ENCODE measurements around the gene MREG. TPM values are rescaled to one million over a fixed set of nuclear protein-coding genes. Genes with fewer than 3 reads are reported as not detected.

MREG gene
- polyA plus RNA-seq, 2 of the 4 experiments (the other 2 are of a cell fraction): 6.4 to 8.0 TPM

DNA sequence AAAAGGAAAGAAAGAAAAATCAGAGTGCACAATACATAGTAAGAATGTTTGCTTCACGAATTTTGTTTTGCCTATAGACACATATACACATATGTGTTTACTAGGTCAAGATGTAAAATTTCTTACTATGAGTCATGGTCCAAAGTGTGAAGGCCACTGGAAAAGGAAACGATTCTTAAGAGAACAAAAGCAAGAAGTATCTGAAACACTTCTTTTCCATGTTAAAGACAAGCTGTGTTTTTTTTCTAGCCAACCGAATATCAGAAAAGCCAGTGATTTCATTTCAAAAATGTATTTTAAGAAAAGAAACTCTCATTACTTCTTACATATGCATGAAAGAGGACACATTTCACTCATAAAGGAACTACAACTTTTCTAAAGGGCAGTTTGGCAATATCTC is 43.4 kb upstream of the MREG start:
- Histone ChIP-seq H3K4me1 (peaks cover 44% of the 10 kb centered on the region), H3K27ac (peak overlapping the region; percentile 82 to 83), H3K4me2 (peak overlapping the region; percentile 92), H3K9me3 (no peaks in the 10 kb centered on the region), H3K4me3 (no peak overlapping the region)
- no peak for FAIRE-seq
- DNase-seq (ENCODE audit: low read depth in 1 of 2, low spot score in 1 of 2): peak; percentile 12 to 40
- peak in 1 of 2 experiments; percentile 31; a peak in 2 of 6 replicates for ATAC-seq
- ChIA-PET CTCF (no interaction called here), POLR2A (no interaction called here)
- no peak for TF ChIP-seq FOSL2 (IDR thresholded peaks at IDR 0.05)
- peak; percentile 68 for TF ChIP-seq FOSL2 (CRISPR knock-in tag; IDR thresholded peaks at IDR 0.05)
- no peak for TF ChIP-seq FOSB (CRISPR knock-in tag; IDR thresholded peaks at IDR 0.05)
- TF ChIP-seq ZC3H11A (IDR thresholded peaks at IDR 0.05): no peak
- TF ChIP-seq NR3C1 (IDR thresholded peaks at IDR 0.05): no peak
- WGBS (ENCODE audit: missing lambda C conversion rate): 8% methylated on average over 3 of the region's 3 CpGs

DNA sequence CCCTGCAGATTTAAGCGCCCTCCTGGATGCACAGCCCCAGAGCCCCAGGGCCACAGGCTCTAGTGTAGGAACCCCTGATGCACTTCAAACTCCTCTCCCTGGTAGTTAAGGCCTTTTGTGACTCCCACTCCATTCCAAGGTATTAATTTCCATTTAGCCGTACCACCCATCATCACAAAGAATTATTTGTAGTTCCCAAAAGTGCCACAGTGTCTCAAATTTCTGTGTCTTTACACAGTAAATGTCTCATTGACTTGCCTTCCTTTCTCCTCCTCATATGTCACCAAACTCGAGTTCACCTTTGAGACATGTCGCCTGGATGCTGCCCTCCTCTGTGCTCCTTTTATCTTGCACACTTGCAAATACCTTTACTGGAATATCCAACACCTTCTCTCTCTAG is 42.3 kb upstream of the MREG start:
- WGBS (ENCODE audit: missing lambda C conversion rate): 89% methylated on average over 4 of the region's 4 CpGs
- H3K9me3 ChIP-seq: no peaks in the 10 kb centered on the region
- no peak overlapping the region for H3K4me2 ChIP-seq
- CTCF ChIA-PET: no interaction called here
- H3K27ac ChIP-seq: peak overlapping the region; percentile 36 to 83; a peak in 3 of 6 replicates
- H3K4me3 ChIP-seq: no peak overlapping the region
- TF ChIP-seq JUNB (IDR thresholded peaks at IDR 0.05): no peak
- TF ChIP-seq, protein P1, sequence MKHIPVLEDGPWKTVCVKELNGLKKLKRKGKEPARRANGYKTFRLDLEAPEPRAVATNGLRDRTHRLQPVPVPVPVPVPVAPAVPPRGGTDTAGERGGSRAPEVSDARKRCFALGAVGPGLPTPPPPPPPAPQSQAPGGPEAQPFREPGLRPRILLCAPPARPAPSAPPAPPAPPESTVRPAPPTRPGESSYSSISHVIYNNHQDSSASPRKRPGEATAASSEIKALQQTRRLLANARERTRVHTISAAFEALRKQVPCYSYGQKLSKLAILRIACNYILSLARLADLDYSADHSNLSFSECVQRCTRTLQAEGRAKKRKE (CRISPR knock-in tag; IDR thresholded peaks at IDR 0.05; ENCODE audit: low read depth): no peak
- no peak for TF ChIP-seq CEBPB (IDR thresholded peaks at IDR 0.05)
- TF ChIP-seq RARB (CRISPR knock-in tag; IDR thresholded peaks at IDR 0.05): no peak
- TF ChIP-seq, protein P2, sequence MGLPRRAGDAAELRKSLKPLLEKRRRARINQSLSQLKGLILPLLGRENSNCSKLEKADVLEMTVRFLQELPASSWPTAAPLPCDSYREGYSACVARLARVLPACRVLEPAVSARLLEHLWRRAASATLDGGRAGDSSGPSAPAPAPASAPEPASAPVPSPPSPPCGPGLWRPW (IDR thresholded peaks at IDR 0.05): no peak
- no peak for TF ChIP-seq ZFP36 (IDR thresholded peaks at IDR 0.05; ENCODE audit: borderline replicate concordance, partially characterized antibody)
- TF ChIP-seq EP300 (IDR thresholded peaks at IDR 0.05): no peak
- no peak for TF ChIP-seq CBX2 (IDR thresholded peaks at IDR 0.05; ENCODE audit: borderline replicate concordance, low read depth)
- TF ChIP-seq KDM1A (IDR thresholded peaks at IDR 0.05; ENCODE audit: low read depth): no peak
- no peak for TF ChIP-seq HOXB13 (CRISPR knock-in tag; IDR thresholded peaks at IDR 0.05; ENCODE audit: low read depth)
- POLR2A ChIA-PET: no interaction called here
- peaks cover 44% of the 10 kb centered on the region for H3K4me1 ChIP-seq
- no peak for FAIRE-seq
- DNase-seq (ENCODE audit: low read depth in 1 of 2, low spot score in 1 of 2): no peak
- no peak for ATAC-seq

DNA sequence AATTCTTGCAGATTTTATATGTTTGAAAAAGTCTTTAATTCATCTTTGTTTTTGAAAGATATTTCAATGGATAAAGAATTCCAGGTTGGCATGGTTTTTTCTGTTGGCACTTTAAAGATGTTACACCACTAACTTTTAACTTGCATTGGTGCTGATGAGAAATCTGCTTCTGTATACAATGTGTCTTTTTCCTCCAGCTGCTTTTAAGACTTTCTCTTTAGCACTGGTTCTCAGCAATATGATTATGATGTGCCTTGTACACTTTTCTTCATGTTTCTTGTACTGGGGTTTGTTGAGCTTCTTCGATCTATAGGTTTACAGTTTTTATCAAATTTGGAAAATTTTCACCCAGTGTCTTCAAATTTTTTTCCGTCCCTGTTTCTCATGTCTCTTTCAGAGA is 39.1 kb upstream of the MREG start:
- WGBS (ENCODE audit: missing lambda C conversion rate): 94% methylated on average over 2 of the region's 2 CpGs
- CTCF ChIA-PET: interaction anchor here (1.8 kb wide), 1 partner anchor 18 kb away, joined by 6 read pairs; no protein-coding TSS in a partner anchor
- H3K4me3 ChIP-seq: no peak overlapping the region
- no peak for DNase-seq (ENCODE audit: low read depth in 1 of 2, low spot score in 1 of 2)
- no peak overlapping the region for H3K4me2 ChIP-seq
- POLR2A ChIA-PET: no interaction called here
- no peak overlapping the region for H3K27ac ChIP-seq
- no peaks in the 10 kb centered on the region for H3K9me3 ChIP-seq
- no peak for FAIRE-seq
- peaks cover 29% of the 10 kb centered on the region for H3K4me1 ChIP-seq
- TF ChIP-seq FOSB (CRISPR knock-in tag; IDR thresholded peaks at IDR 0.05): no peak
- no peak for TF ChIP-seq NPAS2 (CRISPR knock-in tag; IDR thresholded peaks at IDR 0.05; ENCODE audit: borderline replicate concordance)
- TF ChIP-seq FOSL2 (IDR thresholded peaks at IDR 0.05): no peak
- no peak for TF ChIP-seq FOSL2 (CRISPR knock-in tag; IDR thresholded peaks at IDR 0.05)
- no peak for TF ChIP-seq CBX8 (IDR thresholded peaks at IDR 0.05)
- ATAC-seq: no peak

DNA sequence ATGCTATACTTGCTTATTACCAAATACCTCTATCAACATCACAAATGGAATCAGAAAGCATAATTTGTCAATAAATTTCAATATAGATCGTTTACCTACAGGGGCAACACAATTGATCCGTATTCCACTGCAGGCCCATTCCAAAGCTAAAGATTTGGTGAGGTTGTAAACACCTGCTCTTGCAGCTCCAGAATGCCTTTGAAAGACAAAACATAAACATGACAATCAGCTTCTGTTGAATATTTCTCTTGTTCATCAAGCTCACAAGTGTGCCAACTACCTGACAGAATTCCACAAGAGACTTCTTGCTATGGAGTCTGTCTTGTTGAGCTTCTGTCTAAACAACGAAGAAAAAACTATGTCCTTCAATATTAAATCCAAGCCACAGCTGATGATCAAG is 38.0 kb upstream of the MREG start:
- WGBS (ENCODE audit: missing lambda C conversion rate): 80% methylated on average over 3 of the region's 3 CpGs
- CTCF ChIA-PET: interaction anchor here (1.0 to 1.2 kb wide), 2 partner anchors 14 to 17 kb away, joined by 3 to 4 read pairs; no protein-coding TSS in a partner anchor
- FAIRE-seq: no peak
- no peak overlapping the region for H3K4me3 ChIP-seq
- DNase-seq (ENCODE audit: low read depth in 1 of 2, low spot score in 1 of 2): no peak
- H3K4me1 ChIP-seq: peaks cover 18% of the 10 kb centered on the region
- ATAC-seq: no peak
- POLR2A ChIA-PET: no interaction called here
- H3K4me2 ChIP-seq: no peak overlapping the region
- no peaks in the 10 kb centered on the region for H3K9me3 ChIP-seq
- no peak overlapping the region for H3K27ac ChIP-seq
- TF ChIP-seq POLR2AphosphoS2 (conservative IDR thresholded peaks at IDR 0.05; ENCODE audit: low read length) (no peak), NFE2L2 (conservative IDR thresholded peaks at IDR 0.05; ENCODE audit: low read length) (no peak), RARB (CRISPR knock-in tag; IDR thresholded peaks at IDR 0.05) (no peak), RNF2 (IDR thresholded peaks at IDR 0.05; ENCODE audit: borderline replicate concordance, low read depth) (no peak), MYC (IDR thresholded peaks at IDR 0.05; ENCODE audit: borderline replicate concordance, low read length) (no peak), ZNF302 (CRISPR knock-in tag; IDR thresholded peaks at IDR 0.05) (no peak), CEBPB (IDR thresholded peaks at IDR 0.05) (no peak), GATA3 (IDR thresholded peaks at IDR 0.05; ENCODE audit: borderline replicate concordance) (no peak), ZFP36 (IDR thresholded peaks at IDR 0.05; ENCODE audit: borderline replicate concordance, partially characterized antibody) (no peak), KDM5A (IDR thresholded peaks at IDR 0.05) (no peak), NR3C1 (IDR thresholded peaks at IDR 0.05) (no peak)
- TF ChIP-seq, protein P3, sequence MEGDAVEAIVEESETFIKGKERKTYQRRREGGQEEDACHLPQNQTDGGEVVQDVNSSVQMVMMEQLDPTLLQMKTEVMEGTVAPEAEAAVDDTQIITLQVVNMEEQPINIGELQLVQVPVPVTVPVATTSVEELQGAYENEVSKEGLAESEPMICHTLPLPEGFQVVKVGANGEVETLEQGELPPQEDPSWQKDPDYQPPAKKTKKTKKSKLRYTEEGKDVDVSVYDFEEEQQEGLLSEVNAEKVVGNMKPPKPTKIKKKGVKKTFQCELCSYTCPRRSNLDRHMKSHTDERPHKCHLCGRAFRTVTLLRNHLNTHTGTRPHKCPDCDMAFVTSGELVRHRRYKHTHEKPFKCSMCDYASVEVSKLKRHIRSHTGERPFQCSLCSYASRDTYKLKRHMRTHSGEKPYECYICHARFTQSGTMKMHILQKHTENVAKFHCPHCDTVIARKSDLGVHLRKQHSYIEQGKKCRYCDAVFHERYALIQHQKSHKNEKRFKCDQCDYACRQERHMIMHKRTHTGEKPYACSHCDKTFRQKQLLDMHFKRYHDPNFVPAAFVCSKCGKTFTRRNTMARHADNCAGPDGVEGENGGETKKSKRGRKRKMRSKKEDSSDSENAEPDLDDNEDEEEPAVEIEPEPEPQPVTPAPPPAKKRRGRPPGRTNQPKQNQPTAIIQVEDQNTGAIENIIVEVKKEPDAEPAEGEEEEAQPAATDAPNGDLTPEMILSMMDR (IDR thresholded peaks at IDR 0.05): no peak
- TF ChIP-seq, protein P4, sequence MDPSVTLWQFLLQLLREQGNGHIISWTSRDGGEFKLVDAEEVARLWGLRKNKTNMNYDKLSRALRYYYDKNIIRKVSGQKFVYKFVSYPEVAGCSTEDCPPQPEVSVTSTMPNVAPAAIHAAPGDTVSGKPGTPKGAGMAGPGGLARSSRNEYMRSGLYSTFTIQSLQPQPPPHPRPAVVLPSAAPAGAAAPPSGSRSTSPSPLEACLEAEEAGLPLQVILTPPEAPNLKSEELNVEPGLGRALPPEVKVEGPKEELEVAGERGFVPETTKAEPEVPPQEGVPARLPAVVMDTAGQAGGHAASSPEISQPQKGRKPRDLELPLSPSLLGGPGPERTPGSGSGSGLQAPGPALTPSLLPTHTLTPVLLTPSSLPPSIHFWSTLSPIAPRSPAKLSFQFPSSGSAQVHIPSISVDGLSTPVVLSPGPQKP (IDR thresholded peaks at IDR 0.05; ENCODE audit: low read depth, low read length): no peak
- TF ChIP-seq, protein P5, sequence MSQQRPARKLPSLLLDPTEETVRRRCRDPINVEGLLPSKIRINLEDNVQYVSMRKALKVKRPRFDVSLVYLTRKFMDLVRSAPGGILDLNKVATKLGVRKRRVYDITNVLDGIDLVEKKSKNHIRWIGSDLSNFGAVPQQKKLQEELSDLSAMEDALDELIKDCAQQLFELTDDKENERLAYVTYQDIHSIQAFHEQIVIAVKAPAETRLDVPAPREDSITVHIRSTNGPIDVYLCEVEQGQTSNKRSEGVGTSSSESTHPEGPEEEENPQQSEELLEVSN (IDR thresholded peaks at IDR 0.05; ENCODE audit: borderline replicate concordance, low read depth): no peak

All from A549 (cell line).